ENCODE measurements around the gene FLII.

FLII gene

DNA sequence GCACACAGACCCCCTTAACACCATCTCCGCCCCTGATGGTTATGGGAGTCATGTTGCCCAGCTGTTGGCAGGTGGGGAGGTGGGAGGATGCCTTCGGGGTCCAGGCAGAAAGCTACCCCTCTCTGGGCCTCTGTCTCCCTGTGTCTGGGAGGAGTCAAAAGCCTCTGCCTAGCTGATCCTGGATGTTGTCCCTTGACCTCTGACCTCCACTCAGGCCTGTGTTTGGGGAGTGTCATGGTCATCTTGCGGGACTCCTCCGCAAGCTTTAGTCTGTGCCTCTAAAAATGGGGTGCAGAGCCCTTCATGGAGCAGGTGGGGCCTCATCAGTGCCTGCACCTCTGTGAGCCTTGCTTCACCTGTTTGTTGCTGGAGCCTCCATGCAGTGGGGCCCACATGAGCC, 29.3 kb downstream of the FLII start:
- TF ChIP-seq, protein P1, sequence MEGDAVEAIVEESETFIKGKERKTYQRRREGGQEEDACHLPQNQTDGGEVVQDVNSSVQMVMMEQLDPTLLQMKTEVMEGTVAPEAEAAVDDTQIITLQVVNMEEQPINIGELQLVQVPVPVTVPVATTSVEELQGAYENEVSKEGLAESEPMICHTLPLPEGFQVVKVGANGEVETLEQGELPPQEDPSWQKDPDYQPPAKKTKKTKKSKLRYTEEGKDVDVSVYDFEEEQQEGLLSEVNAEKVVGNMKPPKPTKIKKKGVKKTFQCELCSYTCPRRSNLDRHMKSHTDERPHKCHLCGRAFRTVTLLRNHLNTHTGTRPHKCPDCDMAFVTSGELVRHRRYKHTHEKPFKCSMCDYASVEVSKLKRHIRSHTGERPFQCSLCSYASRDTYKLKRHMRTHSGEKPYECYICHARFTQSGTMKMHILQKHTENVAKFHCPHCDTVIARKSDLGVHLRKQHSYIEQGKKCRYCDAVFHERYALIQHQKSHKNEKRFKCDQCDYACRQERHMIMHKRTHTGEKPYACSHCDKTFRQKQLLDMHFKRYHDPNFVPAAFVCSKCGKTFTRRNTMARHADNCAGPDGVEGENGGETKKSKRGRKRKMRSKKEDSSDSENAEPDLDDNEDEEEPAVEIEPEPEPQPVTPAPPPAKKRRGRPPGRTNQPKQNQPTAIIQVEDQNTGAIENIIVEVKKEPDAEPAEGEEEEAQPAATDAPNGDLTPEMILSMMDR (IDR thresholded peaks at IDR 0.05; ENCODE audit: insufficient read depth, low read depth, low read length, missing control alignments), result no peak
- no peak overlapping the region for H3K4me3 ChIP-seq (ENCODE audit: low read depth, low read length)
- DNase-seq (ENCODE audit: low read depth), result no peak

DNA sequence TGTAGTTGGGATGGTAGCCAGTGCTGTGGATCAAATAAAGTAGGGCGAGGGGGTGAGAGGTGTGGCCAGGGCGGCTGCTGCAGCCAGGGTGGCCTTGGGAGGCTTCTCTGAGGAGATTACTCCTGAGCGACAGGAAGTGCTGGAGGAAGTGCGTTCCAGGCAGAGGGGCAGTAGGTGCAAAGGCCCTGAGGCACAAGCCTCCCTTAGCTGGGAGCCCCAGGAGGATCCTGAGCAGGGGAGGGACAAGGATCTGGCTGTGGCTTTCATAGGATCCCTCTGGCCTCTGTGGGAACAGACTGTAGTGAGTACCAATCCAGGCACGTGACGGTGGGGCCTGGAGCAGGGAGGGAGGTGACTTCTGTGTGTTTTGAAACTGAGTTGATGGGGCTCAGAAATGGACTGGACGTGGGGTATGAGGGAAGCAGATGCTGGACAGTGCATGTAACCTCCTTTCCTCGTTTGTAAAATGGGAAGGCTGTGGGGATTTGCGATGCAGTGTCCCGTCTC, 30.3 kb downstream of the FLII start:
- DNase-seq (ENCODE audit: low read depth), result no peak
- H3K4me3 ChIP-seq (ENCODE audit: low read depth, low read length), result no peak overlapping the region
- TF ChIP-seq, protein P1 (IDR thresholded peaks at IDR 0.05; ENCODE audit: insufficient read depth, low read depth, low read length, missing control alignments), result no peak

DNA sequence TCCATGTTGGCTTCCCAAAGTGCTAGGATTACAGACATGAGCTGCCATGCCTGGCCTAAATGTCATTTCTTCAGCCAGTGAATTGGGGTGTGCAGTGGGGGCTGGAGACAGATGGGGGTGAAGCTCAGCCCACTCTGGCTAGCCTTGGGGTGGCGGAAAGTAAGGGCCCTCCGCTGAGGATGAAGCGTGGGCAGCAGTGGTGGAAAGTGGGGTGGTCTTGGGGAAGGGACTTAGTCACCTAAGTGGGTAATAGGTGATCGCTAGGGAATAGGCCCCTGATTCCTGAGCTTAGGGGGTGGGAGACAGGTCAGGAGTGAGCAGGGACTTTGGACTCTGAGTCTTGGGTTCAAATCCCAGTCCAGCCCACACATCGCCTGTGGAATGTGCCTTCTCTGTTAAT, 30.9 kb downstream of the FLII start:
- no peak for DNase-seq (ENCODE audit: low read depth)
- TF ChIP-seq, protein P1 (IDR thresholded peaks at IDR 0.05; ENCODE audit: insufficient read depth, low read depth, low read length, missing control alignments), result no peak
- no peak overlapping the region for H3K4me3 ChIP-seq (ENCODE audit: low read depth, low read length)

DNA sequence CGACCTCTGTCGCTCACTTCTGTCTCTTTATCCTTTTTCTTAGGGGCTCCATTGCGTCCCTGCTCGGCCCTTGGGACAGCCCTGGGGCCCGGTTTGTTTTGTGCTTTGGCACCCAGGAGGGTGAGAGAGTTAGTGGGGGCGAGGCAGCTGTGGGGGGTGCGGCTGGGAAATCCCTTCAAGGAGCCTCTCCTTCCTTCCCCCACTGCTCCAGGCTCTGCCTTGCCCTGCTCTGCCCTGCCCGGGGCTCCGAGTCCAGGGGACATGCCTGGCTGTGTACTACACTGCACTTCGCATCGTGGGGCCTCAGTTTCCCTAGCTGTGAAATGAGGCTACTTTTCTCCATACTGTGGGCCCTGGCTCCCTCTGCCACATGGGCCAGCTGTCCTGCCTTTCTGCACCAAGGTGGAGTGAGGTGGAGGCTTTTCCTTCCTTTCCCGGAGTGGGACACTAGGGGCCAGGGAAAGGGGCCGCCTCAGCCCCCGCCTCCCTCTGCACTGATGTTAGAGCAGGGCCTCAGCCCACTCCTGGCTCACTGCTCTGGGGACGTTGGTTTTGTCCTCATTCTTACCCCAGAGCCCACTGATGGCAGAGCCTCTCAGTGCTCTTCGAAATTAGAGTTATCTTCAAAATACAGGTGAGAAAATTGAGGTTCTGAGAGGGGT, 32.1 kb downstream of the FLII start:
- peak overlapping the region; percentile 53 for H3K4me3 ChIP-seq (ENCODE audit: low read depth, low read length)
- no peak for DNase-seq (ENCODE audit: low read depth)
- TF ChIP-seq, protein P1 (IDR thresholded peaks at IDR 0.05; ENCODE audit: insufficient read depth, low read depth, low read length, missing control alignments), result no peak

DNA sequence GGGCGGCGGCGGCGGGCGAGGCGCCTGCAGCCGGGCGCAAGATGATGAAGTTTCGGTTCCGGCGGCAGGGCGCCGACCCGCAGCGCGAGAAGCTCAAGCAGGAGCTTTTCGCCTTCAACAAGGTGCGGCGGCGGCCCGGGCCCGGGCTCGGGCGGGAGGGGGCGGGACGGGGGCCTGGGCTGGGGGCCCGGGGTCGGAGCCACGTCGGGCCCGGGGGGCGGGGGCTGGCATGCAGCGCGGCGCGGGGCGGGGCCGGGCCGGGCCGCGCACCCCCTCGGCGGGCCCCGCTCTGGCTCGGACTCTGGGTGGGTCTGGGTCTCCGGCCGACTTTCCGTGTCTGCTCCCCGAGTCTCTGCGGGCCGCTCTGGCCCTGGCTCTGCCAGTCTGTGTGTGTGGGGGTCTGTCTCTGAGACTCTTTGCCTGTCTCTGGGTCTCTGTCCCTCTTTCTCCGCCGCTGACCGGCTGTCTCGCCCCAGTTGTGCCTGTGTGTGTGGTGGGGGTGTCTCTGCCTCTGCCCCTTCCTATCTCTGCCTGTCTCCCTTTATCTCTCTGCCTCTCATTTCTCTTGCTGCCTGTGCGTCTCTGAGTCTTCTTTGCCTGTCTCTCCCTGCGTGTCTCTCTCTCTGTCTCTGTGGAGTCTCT, 32.8 kb downstream of the FLII start:
- TF ChIP-seq, protein P1 (IDR thresholded peaks at IDR 0.05; ENCODE audit: insufficient read depth, low read depth, low read length, missing control alignments), result no peak
- DNase-seq (ENCODE audit: low read depth), result no peak
- peak overlapping the region; percentile 53 for H3K4me3 ChIP-seq (ENCODE audit: low read depth, low read length)

GRCh38 chr17:18225121-18225641, 33.4 kb downstream of the FLII start, which contains the start of gene LLGL1:
LLGL1 (plus strand) TSS chr17:18225635; CDS start chr17:18225683, 48 bp downstream.
- H3K4me3 ChIP-seq (ENCODE audit: low read depth, low read length), result peak within 1 kb of the TSS; percentile 53
- DNase-seq (ENCODE audit: low read depth), result peak; percentile 97
- TF ChIP-seq, protein P1 (IDR thresholded peaks at IDR 0.05; ENCODE audit: insufficient read depth, low read depth, low read length, missing control alignments), result no peak
